ENCODE measurements around the gene ANKDD1B.

Gene ANKDD1B

GRCh38 chr5:75720882-75721281 is 109.6 kb downstream of the ANKDD1B start:
- Histone ChIP-seq H3K4me1 (ENCODE audit: control insufficient read depth, insufficient read depth, low read length) (peaks cover 1% of the 10 kb centered on the region; the same call in 1 of the 2 replicates), H3K4me3 (ENCODE audit: low read length) (no peak overlapping the region), H3K27me3 (ENCODE audit: control insufficient read depth, insufficient read depth, low read length) (no peaks in the 10 kb centered on the region), H3K27ac (ENCODE audit: low read length) (no peak overlapping the region), H3K9me3 (ENCODE audit: control insufficient read depth, insufficient read depth, low read length) (no peaks in the 10 kb centered on the region), H3K36me3 (ENCODE audit: control insufficient read depth, insufficient read depth, low read length) (no peaks in the 10 kb centered on the region)
- WGBS (ENCODE audit: insufficient coverage, insufficient read length): no CpG with 5 or more reads among the region's 5 CpGs
- no peak for DNase-seq (ENCODE audit: low read depth, low spot score)

Data from iPS DF 6.9 (cell line).